GM12891 (cell line): Measurements from ENCODE around the gene TRNT1.
A peak's percentile ranks its signal among the peaks of the same experiment; 100 is the strongest.

Experiments
- DNase-seq: peaks from one replicate; pipeline ENCODE4 v3.0.0; 2011; ENCODE audit warnings: low spot score; ENCODE audit not compliant: insufficient read length
- FAIRE-seq: peaks from 2 replicates; lab custom pipeline; 2011; peaks lifted over from hg19 to GRCh38; lab: Jason Lieb, UNC
- PAX5 ChIP-seq: IDR thresholded peaks from 2 replicates; pipeline ENCODE4 v1.6.1; 2011; ENCODE audit warnings: low read length, moderate library complexity, mild to moderate bottlenecking; ENCODE audit not compliant: insufficient read depth, severe bottlenecking
- POLR2A ChIP-seq: IDR thresholded peaks from 2 replicates; pipeline ENCODE4 v1.6.1; 2011; ENCODE audit warnings: low read depth, low read length, control low read depth
- POLR2AphosphoS5 ChIP-seq: IDR thresholded peaks from 2 replicates; pipeline ENCODE4 v1.6.1; 2011; ENCODE audit warnings: low read depth, low read length, control low read depth
- POU2F2 ChIP-seq: IDR thresholded peaks from 2 replicates; pipeline ENCODE4 v1.6.1; 2011; ENCODE audit warnings: low read depth, mild to moderate bottlenecking, control low read depth, low read length, moderate library complexity
- SPI1 ChIP-seq: IDR thresholded peaks from 2 replicates; pipeline ENCODE4 v1.6.1; 2011; ENCODE audit warnings: low read depth, low read length, control low read depth
- TAF1 ChIP-seq: IDR thresholded peaks from 2 replicates; pipeline ENCODE4 v1.6.1; 2011; ENCODE audit warnings: low read depth, low read length, control low read depth

Gene TRNT1

DNA sequence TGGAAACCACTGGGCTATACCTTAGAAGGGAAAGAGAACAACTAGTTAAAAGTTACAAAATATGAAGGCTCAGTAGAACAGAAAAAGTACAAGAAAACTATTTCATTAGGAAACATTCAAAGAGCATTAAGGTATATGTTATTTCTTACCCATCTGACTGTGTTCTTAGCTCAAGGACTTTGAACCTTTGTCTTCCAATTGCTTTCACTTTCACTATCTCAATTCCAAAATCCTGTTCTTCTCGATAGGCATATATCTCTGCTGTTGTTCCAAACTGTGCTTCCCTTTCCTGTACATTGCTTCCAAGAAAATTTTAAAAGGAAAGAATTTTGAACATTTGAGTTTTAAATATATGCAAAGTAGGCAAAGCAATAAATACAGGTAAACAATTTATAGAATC is 45.9 kb downstream of the TRNT1 start:
- no peak for FAIRE-seq
- no peak for DNase-seq
- no peak for TF ChIP-seq POLR2A
- TF ChIP-seq POLR2AphosphoS5: no peak
- TF ChIP-seq POU2F2: no peak
- no peak for TF ChIP-seq PAX5
- TF ChIP-seq TAF1: no peak
- no peak for TF ChIP-seq SPI1

DNA sequence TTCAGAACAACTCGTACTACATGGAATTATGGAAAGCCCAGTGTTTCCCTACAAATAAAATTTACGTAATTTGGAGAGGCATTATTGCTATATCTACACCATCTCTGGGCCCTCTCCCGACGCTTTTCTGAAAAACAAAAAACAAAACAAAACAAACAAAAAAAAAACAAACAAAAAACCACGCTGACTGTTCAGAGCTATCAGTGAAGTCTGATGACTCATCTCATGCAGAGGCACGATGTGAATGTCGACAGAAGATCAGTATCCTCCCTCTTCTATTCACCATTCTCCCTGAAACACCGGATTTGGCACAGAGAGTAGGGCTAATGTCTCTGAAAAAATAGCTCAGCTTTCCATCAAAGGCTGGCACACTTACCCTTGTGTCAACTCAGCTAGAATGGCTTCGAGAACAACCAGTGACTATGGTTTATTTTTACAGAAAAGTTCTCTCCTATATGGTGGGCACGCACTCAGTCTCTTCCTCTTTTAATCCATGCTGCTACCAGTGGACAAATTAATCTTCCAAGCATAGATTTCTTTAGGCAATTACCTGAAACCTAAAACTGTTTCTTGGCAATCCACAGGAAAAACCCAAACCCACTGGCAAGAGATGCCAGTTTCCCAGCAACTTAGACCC is 51.2 kb downstream of the TRNT1 start:
- no peak for DNase-seq
- TF ChIP-seq POLR2AphosphoS5 (no peak), TAF1 (no peak), POLR2A (no peak), SPI1 (no peak), PAX5 (no peak), POU2F2 (no peak)
- no peak for FAIRE-seq

DNA sequence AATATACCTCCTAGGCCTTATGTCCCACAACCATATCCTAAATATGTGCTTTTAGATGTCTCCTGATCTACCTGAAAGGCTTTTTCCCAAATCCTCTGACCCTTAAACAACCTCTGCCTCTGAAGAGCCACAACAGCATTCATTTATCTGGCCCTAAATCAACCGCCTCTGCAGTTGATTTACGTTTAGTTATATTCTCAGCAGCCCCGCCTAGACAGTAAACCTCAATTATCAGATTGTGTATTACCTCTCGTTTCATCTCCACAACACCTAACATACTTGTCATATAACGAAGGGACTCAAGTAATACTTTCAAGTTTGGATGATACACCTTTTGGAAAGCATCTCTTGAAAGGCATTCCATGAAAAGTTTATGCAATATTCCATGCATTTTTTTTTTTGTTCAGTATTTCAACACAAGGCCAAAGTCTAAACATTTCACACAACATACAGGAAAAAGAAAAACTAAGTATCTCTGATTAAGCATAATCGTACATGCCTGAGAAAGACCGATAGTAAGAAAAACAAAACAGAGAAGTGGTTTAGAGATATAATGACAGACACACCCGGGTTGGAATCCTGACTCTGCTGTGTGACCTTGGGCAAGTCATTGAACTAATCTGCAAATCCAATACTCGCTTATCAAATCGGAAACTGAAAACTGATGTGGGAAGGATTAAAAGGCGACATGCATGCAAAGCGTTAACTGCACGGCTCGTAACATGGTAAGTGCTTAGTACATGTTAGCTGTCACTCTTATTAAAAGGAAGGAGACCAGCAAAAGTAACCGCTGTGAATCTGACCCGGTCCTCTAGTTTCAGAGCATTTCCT is 52.0 kb downstream of the TRNT1 start:
- no peak for DNase-seq
- FAIRE-seq: no peak
- TF ChIP-seq TAF1 (no peak), SPI1 (no peak), POLR2A (no peak), POU2F2 (no peak), POLR2AphosphoS5 (no peak), PAX5 (no peak)

DNA sequence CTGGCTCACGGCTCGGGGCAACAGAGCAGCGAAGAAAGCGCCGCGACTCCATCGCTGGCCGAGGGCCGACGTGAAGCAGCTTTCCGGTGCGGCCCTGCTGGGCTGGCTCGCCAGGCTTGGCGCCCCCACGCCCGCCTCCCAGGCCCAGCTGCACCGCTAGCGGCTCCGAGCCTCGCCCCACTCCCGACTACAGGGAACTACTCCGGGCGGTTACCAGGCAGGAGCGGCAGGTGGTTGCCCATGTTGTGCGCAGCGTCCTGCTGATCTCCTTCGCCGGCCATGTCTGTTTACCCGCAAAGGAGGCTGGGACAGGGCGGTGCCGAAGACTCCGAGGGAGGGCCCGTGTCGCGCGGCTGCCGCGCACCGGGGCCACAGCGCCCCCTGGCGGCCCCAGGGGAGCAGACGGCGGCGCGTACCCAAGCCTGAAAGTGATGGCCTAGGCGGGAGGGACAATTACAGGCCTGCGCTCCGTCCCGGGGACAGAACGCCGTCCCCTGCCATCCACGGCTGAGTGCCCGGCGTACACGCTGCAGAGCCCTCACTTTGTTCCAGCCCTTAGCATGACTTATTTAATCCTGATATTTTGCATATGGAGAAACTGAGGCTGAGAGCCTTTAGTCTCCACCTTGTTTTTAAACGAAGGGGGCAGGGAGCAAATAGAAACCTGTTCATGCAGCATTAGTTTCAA is 52.8 kb downstream of the TRNT1 start, which contains the start of gene CRBN:
Gene CRBN, minus strand, starts transcription at position 285 of the 688 bp plus-strand sequence. Its CDS starts 4 bp downstream, at position 281.
- peak; percentile 98 for FAIRE-seq
- TF ChIP-seq PAX5 (no peak), POLR2AphosphoS5 (peak; percentile 84), TAF1 (peak; percentile 90), POU2F2 (peak; percentile 76; the same call in 1 of the 2 replicates), SPI1 (no peak), POLR2A (peak; percentile 74)
- peak; percentile 92 for DNase-seq

DNA sequence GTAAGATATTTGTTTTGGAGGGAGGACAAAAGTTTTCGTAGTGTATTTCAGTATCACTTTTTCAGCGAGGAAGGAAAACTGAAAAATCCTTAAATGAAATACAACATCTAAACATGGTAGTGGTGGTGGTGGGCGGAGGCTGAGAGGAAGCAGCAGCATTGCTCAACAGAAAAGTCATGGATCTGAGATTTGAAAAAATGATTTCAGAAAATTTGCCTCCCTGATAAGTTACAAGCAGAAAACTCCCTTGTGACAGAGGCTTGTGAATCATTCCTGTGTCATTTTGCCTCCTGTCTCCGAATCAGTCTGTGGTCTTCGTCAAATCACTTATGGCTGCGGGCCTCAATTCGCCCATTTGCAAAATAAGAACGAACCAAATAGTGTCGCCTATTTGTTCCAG is 53.7 kb downstream of the TRNT1 start:
- FAIRE-seq (no peak), DNase-seq (no peak)
- no peak for TF ChIP-seq POLR2A
- no peak for TF ChIP-seq POU2F2
- TF ChIP-seq PAX5: no peak
- TF ChIP-seq SPI1: no peak
- TF ChIP-seq POLR2AphosphoS5: no peak
- TF ChIP-seq TAF1: no peak

DNA sequence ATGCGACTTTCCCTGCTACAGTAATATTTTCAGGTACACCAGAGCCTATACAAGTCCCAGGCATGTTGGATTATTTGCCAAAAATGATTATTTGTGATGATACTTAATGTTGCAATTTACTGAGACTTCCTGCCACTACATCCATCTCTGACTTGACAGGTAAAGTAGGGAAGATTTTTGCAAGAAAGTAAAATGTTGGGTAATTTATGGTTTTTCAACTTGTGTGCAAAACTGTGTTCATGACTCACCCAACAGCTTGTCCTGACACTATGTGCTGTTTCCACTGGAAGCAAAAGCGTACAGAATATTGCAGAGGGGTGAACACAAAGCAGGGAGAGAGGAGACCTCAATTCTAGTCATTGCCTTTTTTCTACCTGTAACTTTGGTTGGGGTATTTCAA is 58.1 kb downstream of the TRNT1 start:
- no peak for TF ChIP-seq POLR2A
- no peak for TF ChIP-seq POU2F2
- no peak for TF ChIP-seq TAF1
- no peak for TF ChIP-seq PAX5
- no peak for TF ChIP-seq SPI1
- no peak for TF ChIP-seq POLR2AphosphoS5
- DNase-seq (no peak), FAIRE-seq (no peak)

DNA sequence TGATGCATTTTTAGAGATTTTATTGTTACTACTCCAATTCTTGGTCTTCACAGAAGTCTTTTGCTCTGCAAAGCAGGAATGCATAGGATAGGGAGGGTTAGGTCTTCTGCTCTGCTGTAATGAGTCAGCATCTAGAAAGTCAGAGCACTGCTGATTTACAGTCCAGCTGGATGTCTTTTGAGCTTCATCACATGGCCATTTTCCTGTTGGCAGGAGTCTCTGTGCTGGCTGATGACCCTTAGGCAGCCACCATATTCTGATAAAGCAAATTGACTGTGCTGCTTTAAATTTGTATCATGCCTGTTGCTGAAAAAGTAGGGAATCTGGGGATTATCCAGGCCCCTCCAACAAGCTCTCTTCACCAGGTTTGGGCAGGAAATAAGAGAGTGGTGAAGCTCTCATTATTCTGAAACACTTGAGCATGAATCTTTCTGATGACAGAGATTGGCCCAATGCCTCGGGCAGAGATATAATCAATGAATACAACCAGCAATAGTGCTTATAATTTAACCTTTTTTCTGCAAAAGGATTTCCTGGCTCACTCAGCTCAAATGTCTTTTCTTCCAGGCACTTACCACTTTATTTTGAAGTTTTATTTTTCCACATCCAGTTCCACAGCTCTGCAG is 62.5 kb downstream of the TRNT1 start:
- DNase-seq: no peak
- FAIRE-seq: no peak
- TF ChIP-seq POU2F2: no peak
- TF ChIP-seq TAF1: no peak
- no peak for TF ChIP-seq POLR2AphosphoS5
- no peak for TF ChIP-seq PAX5
- TF ChIP-seq SPI1: no peak
- no peak for TF ChIP-seq POLR2A

DNA sequence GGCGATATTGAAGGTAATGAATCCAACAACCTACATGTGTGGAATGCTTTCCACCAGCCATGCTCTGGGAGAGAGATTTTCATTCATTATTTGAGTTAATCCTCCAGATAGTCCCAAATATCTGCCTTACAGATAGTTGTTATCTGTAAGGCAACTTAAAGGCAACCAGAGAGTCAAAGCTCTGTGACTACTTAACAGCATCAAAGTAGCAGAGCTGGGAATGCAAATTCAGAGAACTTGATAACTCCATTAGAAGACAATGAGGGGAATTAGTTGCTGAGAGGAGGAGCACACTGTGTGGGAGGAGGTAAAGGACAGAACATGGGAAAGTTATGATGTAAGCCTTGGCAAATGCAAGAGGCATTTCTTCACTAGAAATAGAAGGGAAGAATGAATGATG is 63.2 kb downstream of the TRNT1 start:
- FAIRE-seq (no peak), DNase-seq (no peak)
- TF ChIP-seq POLR2AphosphoS5 (no peak), PAX5 (no peak), SPI1 (no peak), POLR2A (no peak), TAF1 (no peak), POU2F2 (no peak)
